GM18861 (cell line): ENCODE measurements around the gene IPP.
A peak's percentile ranks its signal among the peaks of the same experiment; 100 is the strongest.
"Not testable (repeated sequence)": the region's sequence is repeated elsewhere in the genome, so short reads cannot be mapped to it uniquely, and the experiment has no call there.

Experiments
- ATAC-seq: cut with Tn5 transposase; IDR thresholded peaks from one replicate; pipeline ENCODE4 v1.9.1; 2021; ENCODE audit not compliant: unreplicated experiment

Gene IPP

GRCh38 chr1:45746922-45747321 lies 3.5 kb downstream of the IPP start:
- no peak for ATAC-seq

GRCh38 chr1:45739641-45740156 lies 10.8 kb downstream of the IPP start:
- ATAC-seq: not testable (repeated sequence)

- ATAC-seq: no peak
Observed at GRCh38 chr1:45739137-45739536, 11.3 kb downstream of the IPP start.

- no peak for ATAC-seq
Observed at GRCh38 chr1:45730780-45731319, 19.6 kb downstream of the IPP start.

- no peak for ATAC-seq
Observed at GRCh38 chr1:45730075-45730779, 20.2 kb downstream of the IPP start.

- ATAC-seq: not testable (repeated sequence)
Observed at GRCh38 chr1:45726007-45726406, 24.4 kb downstream of the IPP start.

GRCh38 chr1:45723248-45723930 lies 27.1 kb downstream of the IPP start:
- no peak for ATAC-seq

- ATAC-seq: no peak
Observed at GRCh38 chr1:45722809-45723208, 27.6 kb downstream of the IPP start.

GRCh38 chr1:45721207-45721606 lies 29.2 kb downstream of the IPP start:
- no peak for ATAC-seq

- no peak for ATAC-seq
Observed at GRCh38 chr1:45718289-45718688, 32.2 kb downstream of the IPP start.

GRCh38 chr1:45717386-45717785 lies 33.1 kb downstream of the IPP start:
- ATAC-seq: not testable (repeated sequence)

- no peak for ATAC-seq
Observed at GRCh38 chr1:45716700-45717099, 33.8 kb downstream of the IPP start.

GRCh38 chr1:45713711-45714110 lies 36.7 kb downstream of the IPP start:
- ATAC-seq: no peak

GRCh38 chr1:45704637-45705036 lies 45.8 kb downstream of the IPP start:
- ATAC-seq: no peak

GRCh38 chr1:45694823-45695222 lies 55.6 kb downstream of the IPP start:
- ATAC-seq: no peak

GRCh38 chr1:45693811-45694210 lies 56.6 kb downstream of the IPP start:
- ATAC-seq: not testable (repeated sequence)

- no peak for ATAC-seq
Observed at GRCh38 chr1:45687754-45688740, 62.4 kb downstream of the IPP start, which contains the start of gene TMEM69. TMEM69 (plus strand) TSS chr1:45688181; CDS start chr1:45691069, 2,888 bp downstream.

GRCh38 chr1:45687014-45687753 lies 63.3 kb downstream of the IPP start:
- peak; percentile 76 for ATAC-seq

GRCh38 chr1:45686288-45687013 lies 64.0 kb downstream of the IPP start, which contains the start of gene GPBP1L1:
GPBP1L1 (minus strand) TSS chr1:45686533; CDS start chr1:45659087, 27,446 bp downstream.
- ATAC-seq: peak; percentile 40

GRCh38 chr1:45686015-45686287 lies 64.5 kb downstream of the IPP start:
- ATAC-seq: peak; percentile 4
